ENCODE data around the gene COPB1. TPM values are rescaled to one million over a fixed set of nuclear protein-coding genes. Genes with fewer than 3 reads are reported as not detected.

COPB1 gene
- polyA plus RNA-seq, 1 of the 3 experiments (the other 2 are of a cell fraction), result 81.0 TPM

DNA sequence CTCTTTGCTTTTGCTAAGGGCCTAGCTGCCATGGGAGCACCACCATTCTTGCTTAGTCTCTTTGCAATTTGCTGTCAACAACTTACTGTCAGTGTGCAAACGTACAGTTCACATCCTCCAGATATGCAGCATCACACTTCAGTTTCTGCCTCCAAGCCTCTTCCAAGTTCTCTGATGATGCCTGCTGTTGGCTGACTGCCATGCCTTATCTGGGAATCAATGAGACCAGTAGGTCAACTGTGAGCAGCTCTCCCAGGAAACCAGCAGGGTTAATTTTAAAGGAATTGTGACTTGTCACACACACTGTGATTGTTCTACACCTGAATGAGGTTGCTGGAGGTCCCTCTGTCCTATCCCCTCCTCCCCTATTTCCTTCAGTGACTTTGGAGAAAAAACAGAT, 56.0 kb downstream of the COPB1 start:
- Histone ChIP-seq H3K36me3 (replicated peaks in 1 of 2; ENCODE audit: control insufficient read depth in 1 of 2, insufficient read depth in 2 of 2, low read length in 1 of 2) (no peaks in the 10 kb centered on the region), H3K4me1 (ENCODE audit: control insufficient read depth in 1 of 2, insufficient read depth in 2 of 2, low read depth in 1 of 2, low read length in 1 of 2) (peaks cover 7 to 29% of the 10 kb centered on the region in 2 experiments; a peak in 3 of 4 replicates), H2AFZ (ENCODE audit: low read depth) (no peak overlapping the region), H3K9me3 (no peaks in the 10 kb centered on the region), H3K4me3 (ENCODE audit: low read depth in 2 of 2, low read length in 1 of 2) (no peak overlapping the region), H3K27ac (ENCODE audit: low read depth in 2 of 2, low read length in 1 of 2) (peak overlapping the region in 1 of 2 experiments; percentile 89; a peak in 2 of 4 replicates), H4K20me1 (ENCODE audit: insufficient read depth) (no peaks in the 10 kb centered on the region), H3K9ac (no peak overlapping the region), H3K79me2 (ENCODE audit: insufficient read depth) (no peaks in the 10 kb centered on the region), H3K4me2 (peak overlapping the region; percentile 21; the same call in 1 of the 2 replicates), H3F3A (replicated peaks; ENCODE audit: insufficient read depth) (peaks cover 30% of the 10 kb centered on the region), H3K27me3 (ENCODE audit: insufficient read depth) (no peaks in the 10 kb centered on the region), H3K9me2 (no peaks in the 10 kb centered on the region)
- WGBS (ENCODE audit: low lambda C conversion rate), result 13% methylated on average over 1 of the region's 1 CpG
- ChIA-PET POLR2A (no interaction called here), CTCF (interaction anchor here (2.4 to 5.3 kb wide), 3 partner anchors 11 to 143 kb away, joined by 6 to 45 read pairs (median 22); no protein-coding TSS in a partner anchor)
- peak; percentile 43 for DNase-seq
- peak; percentile 95 for TF ChIP-seq NFIC (IDR thresholded peaks at IDR 0.05; ENCODE audit: borderline replicate concordance)
- TF ChIP-seq FOXJ3 (CRISPR knock-in tag; IDR thresholded peaks at IDR 0.05), result no peak
- peak; percentile 21; the same call in 1 of the 2 replicates for TF ChIP-seq RXRA (IDR thresholded peaks at IDR 0.05; ENCODE audit: borderline replicate concordance, low read depth)
- TF ChIP-seq, protein P1, sequence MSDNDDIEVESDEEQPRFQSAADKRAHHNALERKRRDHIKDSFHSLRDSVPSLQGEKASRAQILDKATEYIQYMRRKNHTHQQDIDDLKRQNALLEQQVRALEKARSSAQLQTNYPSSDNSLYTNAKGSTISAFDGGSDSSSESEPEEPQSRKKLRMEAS (IDR thresholded peaks at IDR 0.05; ENCODE audit: low read depth), result no peak
- peak in 1 of 2 experiments; percentile 64; a peak in 1 of 4 replicates for TF ChIP-seq EP300 (IDR thresholded peaks at IDR 0.05; ENCODE audit: borderline replicate concordance in 1 of 2, low read depth in 1 of 2, low read length in 1 of 2)
- TF ChIP-seq, protein P2, sequence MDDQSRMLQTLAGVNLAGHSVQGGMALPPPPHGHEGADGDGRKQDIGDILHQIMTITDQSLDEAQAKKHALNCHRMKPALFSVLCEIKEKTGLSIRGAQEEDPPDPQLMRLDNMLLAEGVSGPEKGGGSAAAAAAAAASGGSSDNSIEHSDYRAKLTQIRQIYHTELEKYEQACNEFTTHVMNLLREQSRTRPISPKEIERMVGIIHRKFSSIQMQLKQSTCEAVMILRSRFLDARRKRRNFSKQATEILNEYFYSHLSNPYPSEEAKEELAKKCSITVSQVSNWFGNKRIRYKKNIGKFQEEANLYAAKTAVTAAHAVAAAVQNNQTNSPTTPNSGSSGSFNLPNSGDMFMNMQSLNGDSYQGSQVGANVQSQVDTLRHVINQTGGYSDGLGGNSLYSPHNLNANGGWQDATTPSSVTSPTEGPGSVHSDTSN (IDR thresholded peaks at IDR 0.05), result peak; percentile 65
- no peak for TF ChIP-seq RFX5 (IDR thresholded peaks at IDR 0.05; ENCODE audit: low read length)
- TF ChIP-seq GATA2 (CRISPR knock-in tag; IDR thresholded peaks at IDR 0.05), result peak; percentile 61
- TF ChIP-seq TEAD4 (IDR thresholded peaks at IDR 0.05; ENCODE audit: borderline replicate concordance, insufficient read depth), result 0 out of 2 replicates have a peak, but pooled peaks have one; percentile 11
- TF ChIP-seq SMC3 (IDR thresholded peaks at IDR 0.05; ENCODE audit: low read depth, low read length), result no peak
- TF ChIP-seq, protein P3, sequence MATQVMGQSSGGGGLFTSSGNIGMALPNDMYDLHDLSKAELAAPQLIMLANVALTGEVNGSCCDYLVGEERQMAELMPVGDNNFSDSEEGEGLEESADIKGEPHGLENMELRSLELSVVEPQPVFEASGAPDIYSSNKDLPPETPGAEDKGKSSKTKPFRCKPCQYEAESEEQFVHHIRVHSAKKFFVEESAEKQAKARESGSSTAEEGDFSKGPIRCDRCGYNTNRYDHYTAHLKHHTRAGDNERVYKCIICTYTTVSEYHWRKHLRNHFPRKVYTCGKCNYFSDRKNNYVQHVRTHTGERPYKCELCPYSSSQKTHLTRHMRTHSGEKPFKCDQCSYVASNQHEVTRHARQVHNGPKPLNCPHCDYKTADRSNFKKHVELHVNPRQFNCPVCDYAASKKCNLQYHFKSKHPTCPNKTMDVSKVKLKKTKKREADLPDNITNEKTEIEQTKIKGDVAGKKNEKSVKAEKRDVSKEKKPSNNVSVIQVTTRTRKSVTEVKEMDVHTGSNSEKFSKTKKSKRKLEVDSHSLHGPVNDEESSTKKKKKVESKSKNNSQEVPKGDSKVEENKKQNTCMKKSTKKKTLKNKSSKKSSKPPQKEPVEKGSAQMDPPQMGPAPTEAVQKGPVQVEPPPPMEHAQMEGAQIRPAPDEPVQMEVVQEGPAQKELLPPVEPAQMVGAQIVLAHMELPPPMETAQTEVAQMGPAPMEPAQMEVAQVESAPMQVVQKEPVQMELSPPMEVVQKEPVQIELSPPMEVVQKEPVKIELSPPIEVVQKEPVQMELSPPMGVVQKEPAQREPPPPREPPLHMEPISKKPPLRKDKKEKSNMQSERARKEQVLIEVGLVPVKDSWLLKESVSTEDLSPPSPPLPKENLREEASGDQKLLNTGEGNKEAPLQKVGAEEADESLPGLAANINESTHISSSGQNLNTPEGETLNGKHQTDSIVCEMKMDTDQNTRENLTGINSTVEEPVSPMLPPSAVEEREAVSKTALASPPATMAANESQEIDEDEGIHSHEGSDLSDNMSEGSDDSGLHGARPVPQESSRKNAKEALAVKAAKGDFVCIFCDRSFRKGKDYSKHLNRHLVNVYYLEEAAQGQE (IDR thresholded peaks at IDR 0.05; ENCODE audit: low read depth, low read length), result no peak
- TF ChIP-seq ELF1 (IDR thresholded peaks at IDR 0.05), result no peak
- no peak for TF ChIP-seq FOXM1 (IDR thresholded peaks at IDR 0.05; ENCODE audit: low read depth)
- no peak for TF ChIP-seq MXI1 (IDR thresholded peaks at IDR 0.05; ENCODE audit: low read depth, low read length)
- TF ChIP-seq MEF2A (IDR thresholded peaks at IDR 0.05; ENCODE audit: borderline replicate concordance, low read depth), result no peak
- no peak for TF ChIP-seq RAD21 (IDR thresholded peaks at IDR 0.05; ENCODE audit: low read length)
- no peak for TF ChIP-seq EZH2phosphoT487 (IDR thresholded peaks at IDR 0.05; ENCODE audit: borderline replicate concordance, low read depth)
- TF ChIP-seq, protein P4, sequence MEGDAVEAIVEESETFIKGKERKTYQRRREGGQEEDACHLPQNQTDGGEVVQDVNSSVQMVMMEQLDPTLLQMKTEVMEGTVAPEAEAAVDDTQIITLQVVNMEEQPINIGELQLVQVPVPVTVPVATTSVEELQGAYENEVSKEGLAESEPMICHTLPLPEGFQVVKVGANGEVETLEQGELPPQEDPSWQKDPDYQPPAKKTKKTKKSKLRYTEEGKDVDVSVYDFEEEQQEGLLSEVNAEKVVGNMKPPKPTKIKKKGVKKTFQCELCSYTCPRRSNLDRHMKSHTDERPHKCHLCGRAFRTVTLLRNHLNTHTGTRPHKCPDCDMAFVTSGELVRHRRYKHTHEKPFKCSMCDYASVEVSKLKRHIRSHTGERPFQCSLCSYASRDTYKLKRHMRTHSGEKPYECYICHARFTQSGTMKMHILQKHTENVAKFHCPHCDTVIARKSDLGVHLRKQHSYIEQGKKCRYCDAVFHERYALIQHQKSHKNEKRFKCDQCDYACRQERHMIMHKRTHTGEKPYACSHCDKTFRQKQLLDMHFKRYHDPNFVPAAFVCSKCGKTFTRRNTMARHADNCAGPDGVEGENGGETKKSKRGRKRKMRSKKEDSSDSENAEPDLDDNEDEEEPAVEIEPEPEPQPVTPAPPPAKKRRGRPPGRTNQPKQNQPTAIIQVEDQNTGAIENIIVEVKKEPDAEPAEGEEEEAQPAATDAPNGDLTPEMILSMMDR (IDR thresholded peaks at IDR 0.05), result no peak
- TF ChIP-seq RCOR1 (IDR thresholded peaks at IDR 0.05; ENCODE audit: low read length), result no peak
- TF ChIP-seq, protein P5, sequence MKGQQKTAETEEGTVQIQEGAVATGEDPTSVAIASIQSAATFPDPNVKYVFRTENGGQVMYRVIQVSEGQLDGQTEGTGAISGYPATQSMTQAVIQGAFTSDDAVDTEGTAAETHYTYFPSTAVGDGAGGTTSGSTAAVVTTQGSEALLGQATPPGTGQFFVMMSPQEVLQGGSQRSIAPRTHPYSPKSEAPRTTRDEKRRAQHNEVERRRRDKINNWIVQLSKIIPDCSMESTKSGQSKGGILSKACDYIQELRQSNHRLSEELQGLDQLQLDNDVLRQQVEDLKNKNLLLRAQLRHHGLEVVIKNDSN (IDR thresholded peaks at IDR 0.05; ENCODE audit: borderline replicate concordance, low read depth), result no peak
- TF ChIP-seq NRF1 (IDR thresholded peaks at IDR 0.05; ENCODE audit: low read depth, low read length), result no peak
- no peak for TF ChIP-seq CHD2 (IDR thresholded peaks at IDR 0.05; ENCODE audit: low read length, partially characterized antibody)
- peak; percentile 46; the same call in 1 of the 2 replicates for TF ChIP-seq POLR2AphosphoS5 (IDR thresholded peaks at IDR 0.05; ENCODE audit: low read depth, low read length)
- 0 out of 2 replicates have a peak, but pooled peaks have one; percentile 35 for TF ChIP-seq SIN3A (IDR thresholded peaks at IDR 0.05; ENCODE audit: borderline replicate concordance, low read depth, low read length)
- peak; percentile 58 for TF ChIP-seq JUND (IDR thresholded peaks at IDR 0.05)
- no peak; the same call in 1 of the 2 replicates for TF ChIP-seq FOSL2 (IDR thresholded peaks at IDR 0.05; ENCODE audit: borderline replicate concordance, low read depth)
